Neural cell (in vitro differentiated cells): Measurements from ENCODE around the gene PCDHGC4. TPM values are rescaled to one million over a fixed set of nuclear protein-coding genes. Genes with fewer than 3 reads are reported as not detected.

Experiments
- H2AFZ ChIP-seq: fragments of 200-600, 300-800 bp; sonication (generic), shearing (Covaris generic); 2 replicates; pipeline ENCODE4 v1.6.0; 2014; ENCODE audit warnings: low read depth, mild to moderate bottlenecking, antibody characterized with exemption, low read length, moderate library complexity
- H3F3A ChIP-seq: fragments of 200-600 bp; shearing (Covaris generic); 2 replicates; pipeline ENCODE4 v1.6.1; 2016; ENCODE audit warnings: mild to moderate bottlenecking, moderate library complexity, mixed read lengths, antibody characterized with exemption, low read length; ENCODE audit not compliant: insufficient read depth, poor library complexity, severe bottlenecking
- H3K27ac ChIP-seq: fragments of 200-600, 300-800 bp; sonication (generic), shearing (Covaris generic); 2 replicates; pipeline ENCODE4 v1.5.1; 2014; ENCODE audit warnings: mild to moderate bottlenecking, low read length, moderate library complexity
- H3K27me3 ChIP-seq: fragments of 300-800, 200-600 bp; sonication (generic), shearing (Covaris generic); 2 replicates; pipeline ENCODE4 v1.6.0; 2014; ENCODE audit warnings: mild to moderate bottlenecking, low read depth, low read length, moderate library complexity; ENCODE audit not compliant: insufficient read depth
- H3K36me3 ChIP-seq: fragments of 300-800, 200-600 bp; sonication (generic), shearing (Covaris generic); 2 replicates; pipeline ENCODE4 v1.5.1; 2014; ENCODE audit warnings: mild to moderate bottlenecking, antibody characterized with exemption, low read length, moderate library complexity; ENCODE audit not compliant: insufficient read depth
- H3K4me2 ChIP-seq: fragments of 300-800, 200-600 bp; sonication (generic), shearing (Covaris generic); 2 replicates; pipeline ENCODE4 v1.6.0; 2014; ENCODE audit warnings: mild to moderate bottlenecking, low read length
- H3K4me3 ChIP-seq: fragments of 300-800, 200-600 bp; sonication (generic), shearing (Covaris generic); 2 replicates; pipeline ENCODE4 v1.5.1; 2014; ENCODE audit warnings: mild to moderate bottlenecking, low read length, moderate library complexity
- H3K79me2 ChIP-seq: fragments of 200-600 bp; shearing (Covaris generic); replicated peaks from 2 replicates; pipeline ENCODE4 v1.6.0; 2014; ENCODE audit warnings: mild to moderate bottlenecking, low read length, moderate library complexity; ENCODE audit not compliant: insufficient read depth
- H3K9ac ChIP-seq: fragments of 300-800, 200-600 bp; sonication (generic), shearing (Covaris generic); 2 replicates; pipeline ENCODE4 v1.6.1; 2016; ENCODE audit warnings: mild to moderate bottlenecking, low read length, mixed read lengths
- H3K9me2 ChIP-seq: fragments of 200-600 bp; shearing (Covaris generic); 2 replicates; pipeline ENCODE4 v1.6.1; 2016; ENCODE audit warnings: mild to moderate bottlenecking, low read length, mixed read lengths; ENCODE audit not compliant: insufficient read depth
- H3K9me3 ChIP-seq: fragments of 200-600, 300-800 bp; sonication (generic), shearing (Covaris generic); 2 replicates; pipeline ENCODE4 v1.6.1; 2016; ENCODE audit warnings: mild to moderate bottlenecking, mixed run types, low read length, moderate library complexity, mixed read lengths
- H4K20me1 ChIP-seq: fragments of 200-600 bp; shearing (Covaris generic); 2 replicates; pipeline ENCODE4 v1.6.1; 2016; ENCODE audit warnings: mild to moderate bottlenecking, mixed run types; ENCODE audit not compliant: insufficient read depth
- EP300 ChIP-seq: fragments of 450-650 bp; conservative IDR thresholded peaks from 2 replicates; pipeline ENCODE4 v1.6.1; 2014; ENCODE audit warnings: antibody characterized with exemption, mild to moderate bottlenecking, moderate library complexity; ENCODE audit not compliant: poor library complexity, severe bottlenecking
- EZH2 ChIP-seq: fragments of 200-600, 300-800 bp; shearing (Covaris generic), sonication (generic); IDR thresholded peaks from 2 replicates; pipeline ENCODE4 v1.6.1; 2014; ENCODE audit warnings: antibody characterized with exemption, low read length, borderline replicate concordance, mild to moderate bottlenecking; ENCODE audit not compliant: insufficient read depth, poor library complexity, severe bottlenecking
- MXI1 ChIP-seq: fragments of 450-650 bp; conservative IDR thresholded peaks from 2 replicates; pipeline ENCODE4 v1.6.1; 2014; ENCODE audit warnings: antibody characterized with exemption, mild to moderate bottlenecking; ENCODE audit not compliant: poor library complexity, severe bottlenecking
- POLR2AphosphoS5 ChIP-seq: IDR thresholded peaks from 2 replicates; pipeline ENCODE4 v1.6.1; 2012
- RAD21 ChIP-seq: fragments of 450-650 bp; conservative IDR thresholded peaks from 2 replicates; pipeline ENCODE4 v1.6.1; 2014; ENCODE audit warnings: antibody characterized with exemption, mild to moderate bottlenecking, moderate library complexity
- SMC3 ChIP-seq: fragments of 450-650 bp; conservative IDR thresholded peaks from 2 replicates; pipeline ENCODE4 v1.6.1; 2014; ENCODE audit warnings: antibody characterized with exemption, mild to moderate bottlenecking, moderate library complexity; ENCODE audit not compliant: poor library complexity
- TAF1 ChIP-seq: IDR thresholded peaks from 2 replicates; pipeline ENCODE4 v1.6.1; 2012; ENCODE audit warnings: low read depth
- polyA plus RNA-seq: library from polyadenylated mRNA; depleted of rRNA; stranded (reverse); fragments of >200 nt; gene quantifications from 2 replicates; pipeline ENCODE4 v1.2.3, GENCODE V29; 2014
- TF ChIP-seq, protein P1 (sequence below): fragments of 450-650 bp; IDR thresholded peaks from 2 replicates; pipeline ENCODE4 v1.5.1; 2014; ENCODE audit warnings: antibody characterized with exemption, mild to moderate bottlenecking, moderate library complexity; ENCODE audit not compliant: poor library complexity, severe bottlenecking
- TF ChIP-seq, protein P2 (sequence below): IDR thresholded peaks from 2 replicates; pipeline ENCODE4 v1.6.1; 2012; ENCODE audit warnings: borderline replicate concordance

PCDHGC4 gene
- polyA plus RNA-seq, 1 donor from 2014 or later = 4.3 TPM

DNA sequence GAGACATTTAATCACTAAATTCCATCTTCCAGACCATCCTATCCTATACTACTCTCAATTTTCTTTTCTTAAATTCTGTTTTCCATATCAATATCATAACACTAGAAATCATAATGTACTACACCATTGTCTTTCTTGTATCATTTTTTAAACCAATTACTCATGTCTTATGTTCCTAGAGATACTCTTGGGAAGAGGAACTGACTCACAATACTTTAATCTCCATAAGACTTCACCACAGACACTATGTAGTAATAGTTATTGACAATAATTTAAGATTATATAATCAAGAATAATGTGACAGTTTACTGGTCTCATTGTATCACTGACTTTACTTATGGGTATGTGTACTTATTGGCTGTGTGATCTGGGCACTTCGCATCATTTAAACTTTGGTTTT lies 47.9 kb downstream of the PCDHGC4 start:
- Histone ChIP-seq H2AFZ (no peak overlapping the region), H3K4me3 (no peak overlapping the region), H3K36me3 (peaks cover 9% of the 10 kb centered on the region), H3F3A (no peaks in the 10 kb centered on the region), H3K9me3 (no peaks in the 10 kb centered on the region), H3K27ac (no peak overlapping the region), H3K79me2 (no peaks in the 10 kb centered on the region), H4K20me1 (no peaks in the 10 kb centered on the region), H3K9me2 (no peaks in the 10 kb centered on the region), H3K4me2 (no peak overlapping the region), H3K9ac (no peak overlapping the region), H3K27me3 (no peaks in the 10 kb centered on the region)
- TF ChIP-seq RAD21 (no peak), POLR2AphosphoS5 (no peak), EZH2 (no peak), MXI1 (no peak), SMC3 (no peak), EP300 (no peak), TAF1 (no peak)
- TF ChIP-seq, protein P1, sequence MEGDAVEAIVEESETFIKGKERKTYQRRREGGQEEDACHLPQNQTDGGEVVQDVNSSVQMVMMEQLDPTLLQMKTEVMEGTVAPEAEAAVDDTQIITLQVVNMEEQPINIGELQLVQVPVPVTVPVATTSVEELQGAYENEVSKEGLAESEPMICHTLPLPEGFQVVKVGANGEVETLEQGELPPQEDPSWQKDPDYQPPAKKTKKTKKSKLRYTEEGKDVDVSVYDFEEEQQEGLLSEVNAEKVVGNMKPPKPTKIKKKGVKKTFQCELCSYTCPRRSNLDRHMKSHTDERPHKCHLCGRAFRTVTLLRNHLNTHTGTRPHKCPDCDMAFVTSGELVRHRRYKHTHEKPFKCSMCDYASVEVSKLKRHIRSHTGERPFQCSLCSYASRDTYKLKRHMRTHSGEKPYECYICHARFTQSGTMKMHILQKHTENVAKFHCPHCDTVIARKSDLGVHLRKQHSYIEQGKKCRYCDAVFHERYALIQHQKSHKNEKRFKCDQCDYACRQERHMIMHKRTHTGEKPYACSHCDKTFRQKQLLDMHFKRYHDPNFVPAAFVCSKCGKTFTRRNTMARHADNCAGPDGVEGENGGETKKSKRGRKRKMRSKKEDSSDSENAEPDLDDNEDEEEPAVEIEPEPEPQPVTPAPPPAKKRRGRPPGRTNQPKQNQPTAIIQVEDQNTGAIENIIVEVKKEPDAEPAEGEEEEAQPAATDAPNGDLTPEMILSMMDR = no peak
- TF ChIP-seq, protein P2, sequence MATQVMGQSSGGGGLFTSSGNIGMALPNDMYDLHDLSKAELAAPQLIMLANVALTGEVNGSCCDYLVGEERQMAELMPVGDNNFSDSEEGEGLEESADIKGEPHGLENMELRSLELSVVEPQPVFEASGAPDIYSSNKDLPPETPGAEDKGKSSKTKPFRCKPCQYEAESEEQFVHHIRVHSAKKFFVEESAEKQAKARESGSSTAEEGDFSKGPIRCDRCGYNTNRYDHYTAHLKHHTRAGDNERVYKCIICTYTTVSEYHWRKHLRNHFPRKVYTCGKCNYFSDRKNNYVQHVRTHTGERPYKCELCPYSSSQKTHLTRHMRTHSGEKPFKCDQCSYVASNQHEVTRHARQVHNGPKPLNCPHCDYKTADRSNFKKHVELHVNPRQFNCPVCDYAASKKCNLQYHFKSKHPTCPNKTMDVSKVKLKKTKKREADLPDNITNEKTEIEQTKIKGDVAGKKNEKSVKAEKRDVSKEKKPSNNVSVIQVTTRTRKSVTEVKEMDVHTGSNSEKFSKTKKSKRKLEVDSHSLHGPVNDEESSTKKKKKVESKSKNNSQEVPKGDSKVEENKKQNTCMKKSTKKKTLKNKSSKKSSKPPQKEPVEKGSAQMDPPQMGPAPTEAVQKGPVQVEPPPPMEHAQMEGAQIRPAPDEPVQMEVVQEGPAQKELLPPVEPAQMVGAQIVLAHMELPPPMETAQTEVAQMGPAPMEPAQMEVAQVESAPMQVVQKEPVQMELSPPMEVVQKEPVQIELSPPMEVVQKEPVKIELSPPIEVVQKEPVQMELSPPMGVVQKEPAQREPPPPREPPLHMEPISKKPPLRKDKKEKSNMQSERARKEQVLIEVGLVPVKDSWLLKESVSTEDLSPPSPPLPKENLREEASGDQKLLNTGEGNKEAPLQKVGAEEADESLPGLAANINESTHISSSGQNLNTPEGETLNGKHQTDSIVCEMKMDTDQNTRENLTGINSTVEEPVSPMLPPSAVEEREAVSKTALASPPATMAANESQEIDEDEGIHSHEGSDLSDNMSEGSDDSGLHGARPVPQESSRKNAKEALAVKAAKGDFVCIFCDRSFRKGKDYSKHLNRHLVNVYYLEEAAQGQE = no peak

DNA sequence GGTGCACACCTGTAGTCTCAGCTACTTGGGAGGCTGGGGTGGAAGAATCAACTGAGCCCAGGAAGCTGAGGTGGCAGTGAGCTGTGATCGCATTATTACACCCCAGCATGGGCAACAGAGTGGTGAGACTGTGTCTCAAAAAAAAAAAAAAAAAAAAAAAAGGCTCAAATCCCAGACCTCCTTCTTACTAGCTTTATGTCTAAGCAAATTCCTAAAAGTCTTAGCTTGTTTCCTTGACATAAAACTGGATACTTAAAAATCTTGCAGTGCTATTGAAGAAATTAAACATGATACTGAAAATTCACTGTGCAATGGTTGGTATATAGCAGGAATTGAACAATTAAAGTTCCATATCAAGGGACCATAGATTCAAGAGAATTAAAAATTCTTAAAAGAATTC lies 49.1 kb downstream of the PCDHGC4 start:
- TF ChIP-seq, protein P1 = no peak
- TF ChIP-seq EZH2 = no peak
- TF ChIP-seq SMC3 = no peak
- no peak for TF ChIP-seq EP300
- TF ChIP-seq RAD21 = no peak
- no peak for TF ChIP-seq POLR2AphosphoS5
- no peak for TF ChIP-seq MXI1
- TF ChIP-seq, protein P2 = no peak
- TF ChIP-seq TAF1 = no peak
- Histone ChIP-seq H3K36me3 (no peaks in the 10 kb centered on the region), H3F3A (no peaks in the 10 kb centered on the region)

More for the DNA sequence above, 49.1 kb downstream of the PCDHGC4 start:
- H3K9me3 ChIP-seq = no peaks in the 10 kb centered on the region
- H3K79me2 ChIP-seq = no peaks in the 10 kb centered on the region
- H4K20me1 ChIP-seq = no peaks in the 10 kb centered on the region
- H3K4me3 ChIP-seq = no peak overlapping the region
- H3K9ac ChIP-seq = no peak overlapping the region
- H3K4me2 ChIP-seq = no peak overlapping the region
- no peaks in the 10 kb centered on the region for H3K9me2 ChIP-seq
- no peak overlapping the region for H2AFZ ChIP-seq
- no peak overlapping the region for H3K27ac ChIP-seq
- H3K27me3 ChIP-seq = no peaks in the 10 kb centered on the region
